IMR-90 (cell line): ENCODE results near the gene PTBP2. TPM values are rescaled to one million over a fixed set of nuclear protein-coding genes. Genes with fewer than 3 reads are reported as not detected.

Experiments used
- ATAC-seq: fragments of 200-7000 bp; cut with Tn5 transposase; 2 replicates; pipeline ENCODE4 v1.9.1; 2020; ENCODE audit warnings: low read depth, mild to moderate bottlenecking, moderate library complexity
- BruUV-seq: library from RNA; stranded (reverse); fragments of 400-500 nt; replicated peaks from 2 replicates; lab custom pipeline; 2021; lab: Mats Ljungman, UMichigan
- CTCF ChIA-PET: fragments of 300-600 bp; formaldehyde crosslinking; extraction: SDS; loops from one replicate; lab custom pipeline; 2021; ENCODE audit warnings: antibody characterized with exemption; lab: Yijun Ruan, JAX
- POLR2A ChIA-PET: fragments of 300-600 bp; sonication (Branson Sonifier 250); formaldehyde crosslinking; loops from one replicate; lab custom pipeline; 2022; ENCODE audit warnings: antibody characterized with exemption; ENCODE audit not compliant: unreplicated experiment; lab: Charles Lee
- DNase-seq: peaks from one replicate; pipeline ENCODE4 v3.0.0; 2013
- H2AFZ ChIP-seq: replicated peaks from 2 replicates; pipeline ENCODE3; 2013; ENCODE audit warnings: low read length, mild to moderate bottlenecking; ENCODE audit not compliant: poor library complexity
- H2AK5ac ChIP-seq: 2 replicates; pipeline ENCODE4 v1.6.1; 2013; ENCODE audit warnings: low read depth, low read length, inconsistent platforms
- H2AK9ac ChIP-seq: replicated peaks from 2 replicates; pipeline ENCODE3; 2013; ENCODE audit warnings: mild to moderate bottlenecking, low read depth, low read length, moderate library complexity; ENCODE audit not compliant: poor library complexity
- H2BK120ac ChIP-seq: 2 replicates; pipeline ENCODE4 v1.6.1; 2013; ENCODE audit warnings: low read depth, low read length, inconsistent platforms
- H2BK15ac ChIP-seq: 3 replicates; pipeline ENCODE4 v1.6.1; 2013; ENCODE audit warnings: low read depth, low read length, inconsistent platforms
- H2BK20ac ChIP-seq: 2 replicates; pipeline ENCODE4 v1.6.1; 2013; ENCODE audit warnings: low read depth, mild to moderate bottlenecking, inconsistent platforms, low read length, moderate library complexity
- H2BK5ac ChIP-seq: 2 replicates; pipeline ENCODE4 v1.6.1; 2013; ENCODE audit warnings: mild to moderate bottlenecking, low read depth, low read length, inconsistent platforms; ENCODE audit not compliant: poor library complexity, severe bottlenecking
- H3K14ac ChIP-seq: replicated peaks from 2 replicates; pipeline ENCODE4 v1.6.1; 2013; ENCODE audit warnings: low read depth, low read length, inconsistent platforms
- H3K18ac ChIP-seq: 2 replicates; pipeline ENCODE4 v1.6.1; 2013; ENCODE audit warnings: low read depth, low read length, control low read depth
- H3K23ac ChIP-seq: 2 replicates; pipeline ENCODE4 v1.6.1; 2013; ENCODE audit warnings: low read depth, low read length, inconsistent platforms
- H3K27ac ChIP-seq: 2 replicates; pipeline ENCODE4 v1.5.1; 2013; ENCODE audit warnings: mild to moderate bottlenecking, control low read depth, low read length; ENCODE audit not compliant: insufficient read depth
- H3K27me3 ChIP-seq: 2 replicates; pipeline ENCODE4 v1.6.1; 2013; ENCODE audit warnings: low read length; ENCODE audit not compliant: control insufficient read depth, insufficient read depth
- H3K36me3 ChIP-seq: 2 replicates; pipeline ENCODE4 v1.6.1; 2013; ENCODE audit warnings: low read length, mixed read lengths; ENCODE audit not compliant: control insufficient read depth, insufficient read depth
- H3K4ac ChIP-seq: 2 replicates; pipeline ENCODE4 v1.6.1; 2013; ENCODE audit warnings: low read depth, low read length, inconsistent platforms
- H3K4me1 ChIP-seq: 2 replicates; pipeline ENCODE4 v1.6.1; 2013; ENCODE audit warnings: low read length, mixed read lengths; ENCODE audit not compliant: control insufficient read depth, insufficient read depth
- H3K4me2 ChIP-seq: 2 replicates; pipeline ENCODE4 v1.6.1; 2013; ENCODE audit warnings: low read depth, mild to moderate bottlenecking, control low read depth, low read length, moderate library complexity
- H3K4me3 ChIP-seq: 2 replicates; pipeline ENCODE4 v1.5.1; 2013; ENCODE audit warnings: low read depth, mild to moderate bottlenecking, control low read depth, low read length, moderate library complexity; ENCODE audit not compliant: insufficient read depth
- H3K56ac ChIP-seq: 2 replicates; pipeline ENCODE4 v1.6.1; 2013; ENCODE audit warnings: low read length, inconsistent platforms; ENCODE audit not compliant: insufficient read depth; ENCODE audit errors: extremely low read depth
- H3K79me1 ChIP-seq, 2 experiments: 2 replicates each; pipeline ENCODE4 v1.6.1; 2013; ENCODE audit warnings: low read length in 2 of 2, inconsistent platforms in 1 of 2, low read depth in 1 of 2
- H3K9ac ChIP-seq: 2 replicates; pipeline ENCODE4 v1.6.1; 2013; ENCODE audit warnings: low read depth, low read length, control low read depth
- H3K9me1 ChIP-seq: 2 replicates; pipeline ENCODE4 v1.6.1; 2013; ENCODE audit warnings: low read length, inconsistent platforms; ENCODE audit not compliant: insufficient read depth
- H3K9me3 ChIP-seq: 2 replicates; pipeline ENCODE4 v1.6.1; 2013; ENCODE audit warnings: low read length; ENCODE audit not compliant: control insufficient read depth, insufficient read depth
- H4K20me1 ChIP-seq: 2 replicates; pipeline ENCODE4 v1.6.1; 2013; ENCODE audit warnings: low read length, inconsistent platforms; ENCODE audit not compliant: insufficient read depth
- H4K5ac ChIP-seq: 2 replicates; pipeline ENCODE4 v1.6.1; 2013; ENCODE audit warnings: mild to moderate bottlenecking, low read depth, low read length, control low read depth
- H4K8ac ChIP-seq, 2 experiments: 2 replicates each; pipeline ENCODE4 v1.6.1; 2013; ENCODE audit warnings: low read depth in 2 of 2, low read length in 2 of 2, control low read depth in 1 of 2, inconsistent platforms in 1 of 2
- H4K91ac ChIP-seq: 2 replicates; pipeline ENCODE4 v1.6.1; 2013; ENCODE audit warnings: low read depth, low read length, inconsistent platforms; ENCODE audit not compliant: insufficient read depth
- BHLHE40 ChIP-seq: fragments of 150-350 bp; IDR thresholded peaks from 2 replicates; pipeline ENCODE4 v1.6.1; 2016; ENCODE audit warnings: mild to moderate bottlenecking, low read depth, low read length
- CEBPB ChIP-seq: IDR thresholded peaks from 2 replicates; pipeline ENCODE4 v1.6.1; 2012; ENCODE audit warnings: low read depth, low read length, improper control_type of control experiment
- CHD1 ChIP-seq: IDR thresholded peaks from 2 replicates; pipeline ENCODE4 v1.6.1; 2012; ENCODE audit warnings: low read depth, low read length, improper control_type of control experiment
- FOS ChIP-seq: fragments of 150-350 bp; IDR thresholded peaks from 2 replicates; pipeline ENCODE4 v1.6.1; 2016; ENCODE audit warnings: low read depth, low read length
- MAFK ChIP-seq: IDR thresholded peaks from 2 replicates; pipeline ENCODE4 v1.6.1; 2012; ENCODE audit warnings: low read depth, low read length, improper control_type of control experiment
- MAZ ChIP-seq: IDR thresholded peaks from 2 replicates; pipeline ENCODE4 v1.6.1; 2012; ENCODE audit warnings: low read depth, mild to moderate bottlenecking, low read length, improper control_type of control experiment, moderate library complexity, borderline replicate concordance
- MXI1 ChIP-seq: IDR thresholded peaks from 2 replicates; pipeline ENCODE4 v1.6.1; 2012; ENCODE audit warnings: low read depth, mild to moderate bottlenecking, low read length, moderate library complexity, borderline replicate concordance
- NFE2L2 ChIP-seq: fragments of 150-350 bp; IDR thresholded peaks from 2 replicates; pipeline ENCODE4 v1.6.1; 2016; ENCODE audit warnings: low read depth, mild to moderate bottlenecking, low read length
- POLR2A ChIP-seq: IDR thresholded peaks from 2 replicates; pipeline ENCODE4 v1.6.1; 2012; ENCODE audit warnings: mild to moderate bottlenecking, low read depth, low read length
- RAD21 ChIP-seq: IDR thresholded peaks from 2 replicates; pipeline ENCODE4 v1.6.1; 2012; ENCODE audit warnings: low read length, improper control_type of control experiment
- RCOR1 ChIP-seq: IDR thresholded peaks from 2 replicates; pipeline ENCODE4 v1.6.1; 2012; ENCODE audit warnings: mild to moderate bottlenecking, low read length, improper control_type of control experiment; ENCODE audit not compliant: insufficient replicate concordance
- RFX5 ChIP-seq: IDR thresholded peaks from 2 replicates; pipeline ENCODE4 v1.8.0; 2012; ENCODE audit warnings: low read depth, mild to moderate bottlenecking, low read length, moderate library complexity
- SMC3 ChIP-seq: fragments of 150-350 bp; IDR thresholded peaks from 2 replicates; pipeline ENCODE4 v1.6.1; 2016; ENCODE audit warnings: low read depth, mild to moderate bottlenecking, antibody characterized with exemption, low read length, moderate library complexity
- dilution Hi-C: fragments of 300-500 bp; cut with HindIII; formaldehyde crosslinking; loops from one replicate; pipeline ENCODE4 v1.14.3; 2018; ENCODE audit warnings: low sequenced_read_pairs; ENCODE audit not compliant: unreplicated experiment
- in situ Hi-C: fragments of 300-500 bp; cut with MboI; formaldehyde crosslinking; loops from 3 replicates; pipeline ENCODE4 v1.14.3; 2019; ENCODE audit warnings: low sequenced_read_pairs, inconsistent platforms, mixed read lengths
- intact Hi-C: fragments of 100-400 bp; cut with micrococcal nuclease; formaldehyde crosslinking; loops from 2 replicates; pipeline ENCODE4 v1.10.0; 2022
- polyA plus RNA-seq, 3 experiments: library from polyadenylated mRNA; depleted of rRNA; stranded (reverse); fragments of >200 nt; gene quantifications; 2 replicates each; pipeline ENCODE4 v1.2.3, GENCODE V29; 2012; ENCODE audit warnings: low replicate concordance in 1 of 3
- total RNA-seq: library from RNA; depleted of rRNA; stranded (reverse); fragments of >200 nt; gene quantifications from 2 replicates; pipeline ENCODE4 v1.2.3, GENCODE V29; 2012
- TF ChIP-seq, protein P1 (sequence below): fragments of 150-350 bp; IDR thresholded peaks from 2 replicates; pipeline ENCODE4 v1.6.1; 2017; ENCODE audit warnings: mild to moderate bottlenecking, antibody characterized with exemption, low read length, low read depth
- TF ChIP-seq, protein P2 (sequence below): conservative IDR thresholded peaks from 2 replicates; pipeline ENCODE4 v1.5.1; 2012; ENCODE audit warnings: mild to moderate bottlenecking, low read depth, low read length, improper control_type of control experiment
- TF ChIP-seq, protein P3 (sequence below): fragments of 150-350 bp; IDR thresholded peaks from 2 replicates; pipeline ENCODE4 v1.6.1; 2016; ENCODE audit warnings: low read depth, mild to moderate bottlenecking, low read length, moderate library complexity, borderline replicate concordance

The PTBP2 gene
- total and polyA plus RNA-seq, 2 of the 4 experiments (the other 2 are of a cell fraction), result 9.7 to 37.8 TPM

DNA sequence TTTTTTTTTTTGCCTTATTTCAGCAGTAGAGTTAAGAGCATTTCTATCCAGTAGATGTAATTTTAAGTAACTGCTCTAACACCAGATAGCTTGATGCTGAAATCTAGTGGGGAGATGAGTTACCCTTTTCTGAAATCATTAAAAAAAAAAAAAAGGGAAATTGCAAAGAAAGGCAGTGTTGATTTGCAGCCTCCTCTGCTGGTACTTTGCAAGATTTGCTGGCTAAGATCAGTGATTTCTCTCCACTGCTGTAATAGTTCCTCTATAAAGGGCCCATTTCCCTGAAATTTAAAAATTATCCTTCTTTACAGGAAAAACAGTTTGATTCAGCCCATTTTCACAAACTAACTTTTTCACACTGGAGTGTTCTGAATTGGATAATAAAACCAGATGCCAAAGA lies 120.6 kb downstream of the PTBP2 start:
- Histone ChIP-seq H2AK5ac (no peak overlapping the region), H3K9me1 (no peaks in the 10 kb centered on the region), H3K9me3 (no peaks in the 10 kb centered on the region), H4K20me1 (no peaks in the 10 kb centered on the region), H3K56ac (no peak overlapping the region), H3K79me1 (no peaks in the 10 kb centered on the region), H2BK120ac (no peak overlapping the region), H2BK5ac (no peak overlapping the region), H3K36me3 (no peaks in the 10 kb centered on the region), H3K4me3 (no peak overlapping the region), H3K4me1 (peaks cover 2% of the 10 kb centered on the region; the same call in 1 of the 2 replicates), H3K4ac (no peak overlapping the region), H2BK15ac (no peak overlapping the region), H3K18ac (no peak overlapping the region), H3K14ac (no peak overlapping the region), H3K9ac (no peak overlapping the region), H4K91ac (no peak overlapping the region), H3K27me3 (no peaks in the 10 kb centered on the region), H3K23ac (no peak overlapping the region), H2AK9ac (no peak overlapping the region), H3K4me2 (no peak overlapping the region), H4K8ac (no peak overlapping the region), H2BK20ac (no peak overlapping the region), H2AFZ (no peak overlapping the region), H4K5ac (no peak overlapping the region), H3K27ac (no peak overlapping the region)
- in situ Hi-C loops (no loop called here), dilution Hi-C loops (no loop called here), intact Hi-C loops (loop anchor here (5.0 kb wide), 1 partner anchor 605 kb away; no protein-coding TSS in a partner anchor)
- TF ChIP-seq, protein P1, sequence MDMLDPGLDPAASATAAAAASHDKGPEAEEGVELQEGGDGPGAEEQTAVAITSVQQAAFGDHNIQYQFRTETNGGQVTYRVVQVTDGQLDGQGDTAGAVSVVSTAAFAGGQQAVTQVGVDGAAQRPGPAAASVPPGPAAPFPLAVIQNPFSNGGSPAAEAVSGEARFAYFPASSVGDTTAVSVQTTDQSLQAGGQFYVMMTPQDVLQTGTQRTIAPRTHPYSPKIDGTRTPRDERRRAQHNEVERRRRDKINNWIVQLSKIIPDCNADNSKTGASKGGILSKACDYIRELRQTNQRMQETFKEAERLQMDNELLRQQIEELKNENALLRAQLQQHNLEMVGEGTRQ, result no peak
- TF ChIP-seq MXI1 (no peak), POLR2A (no peak), CEBPB (no peak), RCOR1 (no peak), MAFK (no peak), RAD21 (peak; percentile 48), BHLHE40 (no peak), NFE2L2 (no peak), FOS (no peak), RFX5 (no peak), MAZ (no peak), SMC3 (peak; percentile 35), CHD1 (no peak)
- TF ChIP-seq, protein P2, sequence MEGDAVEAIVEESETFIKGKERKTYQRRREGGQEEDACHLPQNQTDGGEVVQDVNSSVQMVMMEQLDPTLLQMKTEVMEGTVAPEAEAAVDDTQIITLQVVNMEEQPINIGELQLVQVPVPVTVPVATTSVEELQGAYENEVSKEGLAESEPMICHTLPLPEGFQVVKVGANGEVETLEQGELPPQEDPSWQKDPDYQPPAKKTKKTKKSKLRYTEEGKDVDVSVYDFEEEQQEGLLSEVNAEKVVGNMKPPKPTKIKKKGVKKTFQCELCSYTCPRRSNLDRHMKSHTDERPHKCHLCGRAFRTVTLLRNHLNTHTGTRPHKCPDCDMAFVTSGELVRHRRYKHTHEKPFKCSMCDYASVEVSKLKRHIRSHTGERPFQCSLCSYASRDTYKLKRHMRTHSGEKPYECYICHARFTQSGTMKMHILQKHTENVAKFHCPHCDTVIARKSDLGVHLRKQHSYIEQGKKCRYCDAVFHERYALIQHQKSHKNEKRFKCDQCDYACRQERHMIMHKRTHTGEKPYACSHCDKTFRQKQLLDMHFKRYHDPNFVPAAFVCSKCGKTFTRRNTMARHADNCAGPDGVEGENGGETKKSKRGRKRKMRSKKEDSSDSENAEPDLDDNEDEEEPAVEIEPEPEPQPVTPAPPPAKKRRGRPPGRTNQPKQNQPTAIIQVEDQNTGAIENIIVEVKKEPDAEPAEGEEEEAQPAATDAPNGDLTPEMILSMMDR, result peak; percentile 45
- TF ChIP-seq, protein P3, sequence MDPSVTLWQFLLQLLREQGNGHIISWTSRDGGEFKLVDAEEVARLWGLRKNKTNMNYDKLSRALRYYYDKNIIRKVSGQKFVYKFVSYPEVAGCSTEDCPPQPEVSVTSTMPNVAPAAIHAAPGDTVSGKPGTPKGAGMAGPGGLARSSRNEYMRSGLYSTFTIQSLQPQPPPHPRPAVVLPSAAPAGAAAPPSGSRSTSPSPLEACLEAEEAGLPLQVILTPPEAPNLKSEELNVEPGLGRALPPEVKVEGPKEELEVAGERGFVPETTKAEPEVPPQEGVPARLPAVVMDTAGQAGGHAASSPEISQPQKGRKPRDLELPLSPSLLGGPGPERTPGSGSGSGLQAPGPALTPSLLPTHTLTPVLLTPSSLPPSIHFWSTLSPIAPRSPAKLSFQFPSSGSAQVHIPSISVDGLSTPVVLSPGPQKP, result no peak
- DNase-seq (peak; percentile 20), ATAC-seq (no peak)
- ChIA-PET CTCF (no interaction called here), POLR2A (no interaction called here)
- BruUV-seq, result no TSS peak
